ENCODE measurements around the gene SYNGR1. TPM values are rescaled to one million over a fixed set of nuclear protein-coding genes. Genes with fewer than 3 reads are reported as not detected.

SYNGR1 gene
- total RNA-seq, 4 donors from 2014 or later = 25.5 to 51.3 (median 38.9) TPM

GRCh38 chr22:39371732-39372131 lies 21.9 kb downstream of the SYNGR1 start:
- H3K4me3 ChIP-seq (ENCODE audit: low read depth, poor library complexity, severe bottlenecking) = no peak overlapping the region
- TF ChIP-seq CTCF (IDR thresholded peaks at IDR 0.05) = no peak
- no peak for TF ChIP-seq POLR2A (IDR thresholded peaks at IDR 0.05)
- intact Hi-C loops (cut with DNase I; ENCODE audit: low total_unique reads) = no loop called here
- 93 to 100% methylated on average over 2 of the region's 2 CpGs for WGBS, 2 donors
- no peak for DNase-seq (ENCODE audit: low spot score in 2 of 2)

- H3K4me3 ChIP-seq (ENCODE audit: low read depth, poor library complexity, severe bottlenecking) = no peak overlapping the region
- WGBS, 2 donors = 66 to 86% methylated on average over 16 to 23 of the region's 24 CpGs
- DNase-seq (ENCODE audit: low spot score in 2 of 2) = no peak
- intact Hi-C loops (cut with DNase I; ENCODE audit: low total_unique reads) = no loop called here
- TF ChIP-seq CTCF (IDR thresholded peaks at IDR 0.05) = no peak
- no peak for TF ChIP-seq POLR2A (IDR thresholded peaks at IDR 0.05)
These were observed 24.4 kb downstream of the SYNGR1 start for GRCh38 chr22:39374191-39374590.

- intact Hi-C loops (cut with DNase I; ENCODE audit: low total_unique reads) = no loop called here
- no peak overlapping the region for H3K4me3 ChIP-seq (ENCODE audit: low read depth, poor library complexity, severe bottlenecking)
- 93 to 97% methylated on average over 7 to 8 of the region's 8 CpGs for WGBS, 2 donors
- no peak for DNase-seq (ENCODE audit: low spot score in 2 of 2)
- no peak for TF ChIP-seq POLR2A (IDR thresholded peaks at IDR 0.05)
These were observed 25.0 kb downstream of the SYNGR1 start for GRCh38 chr22:39374801-39375200.

- no peak for DNase-seq (ENCODE audit: low spot score in 2 of 2)
- no peak overlapping the region for H3K4me3 ChIP-seq (ENCODE audit: low read depth, poor library complexity, severe bottlenecking)
- intact Hi-C loops (cut with DNase I; ENCODE audit: low total_unique reads) = no loop called here
- 83 to 85% methylated on average over 8 of the region's 8 CpGs for WGBS, 2 donors
- TF ChIP-seq CTCF (IDR thresholded peaks at IDR 0.05) (no peak), POLR2A (IDR thresholded peaks at IDR 0.05) (no peak)
These were observed 25.9 kb downstream of the SYNGR1 start for GRCh38 chr22:39375646-39376045.

- intact Hi-C loops (cut with DNase I; ENCODE audit: low total_unique reads) = no loop called here
- TF ChIP-seq POLR2A (IDR thresholded peaks at IDR 0.05) (no peak), CTCF (IDR thresholded peaks at IDR 0.05) (no peak)
- 75 to 77% methylated on average over 15 of the region's 15 CpGs for WGBS, 2 donors
- no peak overlapping the region for H3K4me3 ChIP-seq (ENCODE audit: low read depth, poor library complexity, severe bottlenecking)
- no peak for DNase-seq (ENCODE audit: low spot score in 2 of 2)
These were observed 30.3 kb downstream of the SYNGR1 start for GRCh38 chr22:39379756-39380730.

GRCh38 chr22:39381009-39381755 lies 31.4 kb downstream of the SYNGR1 start:
- no peak for TF ChIP-seq CTCF (IDR thresholded peaks at IDR 0.05)
- TF ChIP-seq POLR2A (IDR thresholded peaks at IDR 0.05) = no peak
- WGBS, 2 donors = 84 to 86% methylated on average over 14 of the region's 14 CpGs
- intact Hi-C loops (cut with DNase I; ENCODE audit: low total_unique reads) = no loop called here

More at GRCh38 chr22:39381009-39381755, 31.4 kb downstream of the SYNGR1 start:
- no peak overlapping the region for H3K4me3 ChIP-seq (ENCODE audit: low read depth, poor library complexity, severe bottlenecking)
- no peak for DNase-seq (ENCODE audit: low spot score in 2 of 2)
